Natural killer cell (primary cell): ENCODE results near the gene GALNT2. TPM values are rescaled to one million over a fixed set of nuclear protein-coding genes. Genes with fewer than 3 reads are reported as not detected.

Experiments
- ATAC-seq, 3 donors: fragments of 150-1000 bp in 2 of 3; fragments of 200-7000 bp in 1 of 3; cut with Tn5 transposase; 1 replicate in 1 of 3; 2 replicates in 2 of 3; pipeline ENCODE4 v1.10.0; 2021; ENCODE audit warnings: mild to moderate bottlenecking in 2 of 3, moderate library complexity in 2 of 3
- DNase-seq, 2 donors: peaks; one replicate each; pipeline versions ENCODE4 v3.0.0 to v3.0.0-alpha.2; 2013 to 2021; ENCODE audit warnings: mixed read lengths in 1 of 2
- H3K27ac ChIP-seq: one replicate; pipeline ENCODE4 v1.5.1; 2013; ENCODE audit warnings: mild to moderate bottlenecking, low read length
- H3K27me3 ChIP-seq: one replicate; pipeline ENCODE4 v1.6.1; 2013; ENCODE audit warnings: low read length; ENCODE audit not compliant: control insufficient read depth, insufficient read depth
- H3K36me3 ChIP-seq: one replicate; pipeline ENCODE4 v1.6.1; 2013; ENCODE audit warnings: low read length; ENCODE audit not compliant: control insufficient read depth, insufficient read depth
- H3K4me1 ChIP-seq: one replicate; pipeline ENCODE4 v1.6.1; 2013; ENCODE audit warnings: low read length; ENCODE audit not compliant: control insufficient read depth, insufficient read depth
- H3K4me3 ChIP-seq: one replicate; pipeline ENCODE4 v1.5.1; 2013; ENCODE audit warnings: low read length
- H3K9me3 ChIP-seq: one replicate; pipeline ENCODE4 v1.6.1; 2013; ENCODE audit warnings: low read length; ENCODE audit not compliant: control insufficient read depth, insufficient read depth
- H3K27ac Mint-ChIP-seq, 2 donors: one replicate each; pipeline ENCODE4 v1.8.0; 2022; ENCODE audit warnings: mild to moderate bottlenecking in 2 of 2, mixed read lengths in 2 of 2, moderate library complexity in 1 of 2
- H3K27me3 Mint-ChIP-seq, 2 donors: one replicate each; pipeline ENCODE4 v1.8.0; 2022; ENCODE audit warnings: low read depth in 2 of 2, mixed read lengths in 2 of 2
- H3K36me3 Mint-ChIP-seq: one replicate; pipeline ENCODE4 v1.8.0; 2022; ENCODE audit warnings: mixed read lengths
- H3K4me1 Mint-ChIP-seq, 2 donors: one replicate each; pipeline ENCODE4 v1.8.0; 2022; ENCODE audit warnings: mixed read lengths in 2 of 2
- H3K4me3 Mint-ChIP-seq: one replicate; pipeline ENCODE4 v1.8.0; 2022; ENCODE audit warnings: mild to moderate bottlenecking, moderate library complexity, mixed read lengths
- H3K9me3 Mint-ChIP-seq, 2 donors: one replicate each; pipeline ENCODE4 v1.8.0; 2022; ENCODE audit warnings: mixed read lengths in 2 of 2
- WGBS: methylation state at CpG from one replicate; pipeline ENCODE4 v1.1.7; 2013; ENCODE audit warnings: missing lambda C conversion rate; ENCODE audit not compliant: insufficient coverage; 5-methylcytosine and 5-hydroxymethylcytosine counted together
- intact Hi-C: fragments of 100-400 bp; cut with micrococcal nuclease; formaldehyde crosslinking; loops from one replicate; pipeline ENCODE4 v1.14.2; 2022
- total RNA-seq, 4 donors: library from RNA; stranded (reverse); fragments of 120-200 nt in 1 of 4; gene quantifications; one replicate each; pipeline versions ENCODE4 v1.2.3 to v1.2.4, GENCODE V29; 2013 to 2022
- TF ChIP-seq, protein P1 (sequence below): fragments of 200-600 bp; IDR thresholded peaks from one replicate; pipeline ENCODE4 v1.8.0; 2022; ENCODE audit warnings: antibody characterized with exemption

GALNT2 gene
- total RNA-seq, 3 donors from 2014 or later (not counting 1 experiment from before 2014, with no cell fraction given): 31.2 to 53.6 (median 47.3) TPM

DNA sequence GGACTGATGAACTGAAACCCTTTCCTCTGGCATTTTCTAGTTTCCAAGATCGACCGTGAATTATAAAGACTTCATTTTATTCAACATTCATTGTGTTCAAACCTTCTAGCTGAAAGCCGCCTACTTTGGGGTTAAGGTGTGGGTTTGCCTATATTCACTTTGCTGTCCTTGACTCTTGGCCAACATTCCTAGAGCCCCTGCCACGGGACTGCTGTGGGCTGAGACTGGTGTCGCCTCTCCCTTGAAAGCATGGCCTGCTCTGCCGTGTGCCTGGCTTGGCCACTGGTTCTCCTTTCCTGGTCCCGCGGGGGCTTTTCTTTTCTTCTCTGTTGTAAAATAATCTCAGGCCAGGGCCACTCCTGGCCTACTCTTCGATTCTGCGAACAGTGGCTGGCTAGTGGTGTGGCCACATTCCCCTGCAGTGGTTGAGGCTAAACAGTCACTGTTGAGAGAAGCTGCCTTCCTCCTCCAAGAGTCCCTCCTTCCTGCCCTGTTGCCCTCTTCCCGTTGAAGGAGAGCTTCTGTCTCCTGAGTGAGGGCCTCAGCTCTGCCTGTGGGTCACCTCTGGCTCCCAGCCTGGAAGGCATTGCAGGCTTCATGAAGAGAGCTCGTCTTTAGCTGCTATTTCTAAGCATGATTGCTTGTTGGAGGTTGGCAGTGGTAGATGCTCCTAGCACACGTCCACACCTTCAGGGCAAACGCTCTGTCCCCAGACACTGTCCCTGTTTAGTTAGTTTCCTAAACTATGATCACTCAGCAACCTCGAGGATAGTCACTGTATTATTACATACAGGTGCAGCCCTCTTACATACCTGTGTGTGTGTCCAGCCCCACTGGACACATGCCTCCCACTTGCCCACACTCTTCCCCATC is 80.5 kb downstream of the GALNT2 start:
- no peaks in the 10 kb centered on the region for H3K9me3 Mint-ChIP-seq
- H3K36me3 Mint-ChIP-seq: no peaks in the 10 kb centered on the region
- DNase-seq (no peak), ATAC-seq (no peak)
- peak overlapping the region; percentile 89 to 90 for H3K27ac Mint-ChIP-seq
- H3K9me3 ChIP-seq: no peaks in the 10 kb centered on the region
- H3K27ac ChIP-seq: no peak overlapping the region
- 61% methylated on average over 13 of the region's 15 CpGs for WGBS
- H3K4me3 ChIP-seq: no peak overlapping the region
- intact Hi-C loops: no loop called here
- no peaks in the 10 kb centered on the region for H3K27me3 ChIP-seq
- peaks cover 72 to 82% of the 10 kb centered on the region in 2 donors for H3K4me1 Mint-ChIP-seq
- TF ChIP-seq, protein P1, sequence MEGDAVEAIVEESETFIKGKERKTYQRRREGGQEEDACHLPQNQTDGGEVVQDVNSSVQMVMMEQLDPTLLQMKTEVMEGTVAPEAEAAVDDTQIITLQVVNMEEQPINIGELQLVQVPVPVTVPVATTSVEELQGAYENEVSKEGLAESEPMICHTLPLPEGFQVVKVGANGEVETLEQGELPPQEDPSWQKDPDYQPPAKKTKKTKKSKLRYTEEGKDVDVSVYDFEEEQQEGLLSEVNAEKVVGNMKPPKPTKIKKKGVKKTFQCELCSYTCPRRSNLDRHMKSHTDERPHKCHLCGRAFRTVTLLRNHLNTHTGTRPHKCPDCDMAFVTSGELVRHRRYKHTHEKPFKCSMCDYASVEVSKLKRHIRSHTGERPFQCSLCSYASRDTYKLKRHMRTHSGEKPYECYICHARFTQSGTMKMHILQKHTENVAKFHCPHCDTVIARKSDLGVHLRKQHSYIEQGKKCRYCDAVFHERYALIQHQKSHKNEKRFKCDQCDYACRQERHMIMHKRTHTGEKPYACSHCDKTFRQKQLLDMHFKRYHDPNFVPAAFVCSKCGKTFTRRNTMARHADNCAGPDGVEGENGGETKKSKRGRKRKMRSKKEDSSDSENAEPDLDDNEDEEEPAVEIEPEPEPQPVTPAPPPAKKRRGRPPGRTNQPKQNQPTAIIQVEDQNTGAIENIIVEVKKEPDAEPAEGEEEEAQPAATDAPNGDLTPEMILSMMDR: no peak
- H3K27me3 Mint-ChIP-seq: no peaks in the 10 kb centered on the region
- peak overlapping the region; percentile 31 for H3K4me3 Mint-ChIP-seq
- H3K36me3 ChIP-seq: no peaks in the 10 kb centered on the region
- H3K4me1 ChIP-seq: peaks cover 56% of the 10 kb centered on the region

DNA sequence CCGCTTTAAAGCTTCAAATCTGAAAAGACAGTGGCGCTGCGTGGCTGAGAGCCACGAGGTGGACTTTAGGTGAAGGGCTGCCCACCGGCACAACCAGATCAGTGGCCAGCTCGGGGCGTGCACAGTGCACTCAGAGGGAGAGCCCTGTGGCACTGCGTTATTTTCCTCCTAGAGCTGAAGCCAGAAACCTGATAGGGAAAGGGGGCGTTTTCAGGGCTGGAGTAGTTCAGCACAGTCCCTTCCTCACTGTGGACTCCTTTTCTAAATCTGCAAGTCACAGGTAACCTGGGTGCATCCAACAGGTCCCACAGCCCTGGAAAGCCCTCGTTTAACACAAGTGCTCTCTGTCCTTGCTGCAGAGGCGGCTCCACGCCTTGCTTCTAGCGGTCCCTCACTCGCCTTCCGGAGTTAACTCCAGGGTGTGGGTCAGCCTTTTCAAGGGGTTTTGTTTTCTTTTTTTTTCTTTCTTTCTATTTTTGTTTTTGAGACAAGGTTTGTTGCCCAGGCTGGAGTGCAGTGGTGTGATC is 81.2 kb downstream of the GALNT2 start:
- H3K4me3 Mint-ChIP-seq: no peak overlapping the region
- intact Hi-C loops: no loop called here
- H3K27ac Mint-ChIP-seq: peak overlapping the region; percentile 89 to 90

DNA sequence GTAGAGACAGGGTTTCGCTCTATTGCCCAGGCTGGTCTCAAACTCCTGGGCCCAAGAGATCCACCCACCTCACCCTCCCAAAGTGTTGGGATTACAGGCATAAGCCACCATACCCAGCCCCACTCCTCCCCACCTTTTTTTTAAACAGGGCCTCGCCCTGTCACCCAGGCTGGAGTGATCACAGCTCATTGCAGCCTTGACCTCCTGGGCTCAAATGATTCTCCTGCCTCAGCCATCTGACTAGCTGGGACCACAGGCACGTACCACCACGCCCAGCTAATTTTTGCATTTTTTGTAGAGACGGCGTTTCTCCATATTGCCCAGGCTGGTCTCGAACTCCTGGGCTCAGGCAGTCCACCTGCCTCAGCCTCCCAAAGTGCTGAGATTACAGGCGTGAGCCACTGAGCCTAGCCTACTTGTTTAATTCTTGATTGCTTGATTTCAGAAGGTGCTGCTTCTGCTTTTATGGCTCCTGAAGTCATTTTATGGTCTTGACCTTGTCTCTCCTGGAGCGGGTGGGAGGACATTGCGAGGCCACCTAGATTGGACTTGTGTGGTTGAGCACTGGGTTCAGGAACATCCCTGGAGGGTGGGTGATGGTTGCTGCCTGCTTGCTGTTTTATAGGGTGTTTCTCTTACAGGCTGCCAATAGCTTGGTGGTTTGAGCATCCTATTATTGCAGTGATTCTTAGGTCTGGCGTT is 81.9 kb downstream of the GALNT2 start:
- Mint-ChIP-seq H3K4me1 (peaks cover 72% of the 10 kb centered on the region in 2 donors), H3K9me3 (no peaks in the 10 kb centered on the region), H3K4me3 (peak overlapping the region; percentile 41), H3K36me3 (no peaks in the 10 kb centered on the region), H3K27ac (peak overlapping the region; percentile 4 to 71), H3K27me3 (no peaks in the 10 kb centered on the region)
- WGBS: 88% methylated on average over 11 of the region's 11 CpGs
- H3K4me1 ChIP-seq: peaks cover 56% of the 10 kb centered on the region
- no peak overlapping the region for H3K4me3 ChIP-seq
- H3K27me3 ChIP-seq: no peaks in the 10 kb centered on the region
- no peak overlapping the region for H3K27ac ChIP-seq
- intact Hi-C loops: no loop called here
- no peaks in the 10 kb centered on the region for H3K9me3 ChIP-seq
- ATAC-seq (no peak), DNase-seq (no peak)
- TF ChIP-seq, protein P1: no peak
- no peaks in the 10 kb centered on the region for H3K36me3 ChIP-seq

More for the DNA sequence above, 81.2 kb downstream of the GALNT2 start:
- Histone ChIP-seq H3K4me1 (peaks cover 56% of the 10 kb centered on the region), H3K4me3 (no peak overlapping the region), H3K9me3 (no peaks in the 10 kb centered on the region), H3K27ac (no peak overlapping the region), H3K27me3 (no peaks in the 10 kb centered on the region), H3K36me3 (no peaks in the 10 kb centered on the region)
- Mint-ChIP-seq H3K9me3 (no peaks in the 10 kb centered on the region), H3K36me3 (no peaks in the 10 kb centered on the region), H3K4me1 (peaks cover 72 to 76% of the 10 kb centered on the region in 2 donors), H3K27me3 (no peaks in the 10 kb centered on the region)
- DNase-seq (no peak), ATAC-seq (no peak)
- TF ChIP-seq, protein P1: no peak
- WGBS: 87% methylated on average over 15 of the region's 15 CpGs
